Measurements from ENCODE around the gene RSRC2. TPM values are rescaled to one million over a fixed set of nuclear protein-coding genes. Genes with fewer than 3 reads are reported as not detected.

Gene RSRC2
- total and polyA plus RNA-seq, 9 of the 15 experiments (the other 6 are each of a cell fraction or from before 2014, with no cell fraction given) = 52.6 to 123 (median 80.3) TPM

GRCh38 chr12:122517877-122518276, 8.9 kb downstream of the RSRC2 start (continued):
- TF ChIP-seq MITF (IDR thresholded peaks at IDR 0.05) = no peak
- no peak for TF ChIP-seq TRIM24 (IDR thresholded peaks at IDR 0.05)
- TF ChIP-seq BHLHE40 (IDR thresholded peaks at IDR 0.05; ENCODE audit: low read length) = no peak
- 0 out of 6 replicates have a peak, but pooled peaks of 1 of the 3 experiments have one; percentile 46 for TF ChIP-seq ZBTB11 (CRISPR knock-in tag; IDR thresholded peaks at IDR 0.05)
- TF ChIP-seq GABPB1 (CRISPR knock-in tag; IDR thresholded peaks at IDR 0.05) = 0 out of 2 replicates have a peak, but pooled peaks have one; percentile 24
- TF ChIP-seq ZNF408 (CRISPR knock-in tag; IDR thresholded peaks at IDR 0.05; ENCODE audit: low read depth) = no peak
- TF ChIP-seq ESRRA (IDR thresholded peaks at IDR 0.05; ENCODE audit: borderline replicate concordance, low read depth) = peak; percentile 16; the same call in 1 of the 2 replicates
- TF ChIP-seq ATF7 (IDR thresholded peaks at IDR 0.05) = no peak
- no peak for TF ChIP-seq ILK (tag; IDR thresholded peaks at IDR 0.05; ENCODE audit: borderline replicate concordance, low read depth)
- no peak for TF ChIP-seq MCM3 (IDR thresholded peaks at IDR 0.05)
- TF ChIP-seq ARNT (IDR thresholded peaks at IDR 0.05) = no peak
- TF ChIP-seq STAT6 (CRISPR knock-in tag; IDR thresholded peaks at IDR 0.05) = no peak
- peak; percentile 97 for TF ChIP-seq HDAC2 (IDR thresholded peaks at IDR 0.05)
- TF ChIP-seq CREM (IDR thresholded peaks at IDR 0.05; ENCODE audit: low read depth) = peak; percentile 8; the same call in 1 of the 2 replicates
- TF ChIP-seq ADNP (tag; IDR thresholded peaks at IDR 0.05) = no peak
- no peak for TF ChIP-seq HMBOX1 (IDR thresholded peaks at IDR 0.05)
- TF ChIP-seq HNRNPL (IDR thresholded peaks at IDR 0.05; ENCODE audit: low read depth, low read length) = no peak
- no peak for TF ChIP-seq POU5F1 (IDR thresholded peaks at IDR 0.05; ENCODE audit: borderline replicate concordance, low read depth, low read length, partially characterized antibody)
- TF ChIP-seq ZNF830 (CRISPR knock-in tag; IDR thresholded peaks at IDR 0.05) = no peak
- peak; percentile 49; the same call in 1 of the 2 replicates for TF ChIP-seq CBFA2T2 (conservative IDR thresholded peaks at IDR 0.05)

Measured in K562 (cell line).